Measurements from ENCODE around the gene FAM170B.

DNA sequence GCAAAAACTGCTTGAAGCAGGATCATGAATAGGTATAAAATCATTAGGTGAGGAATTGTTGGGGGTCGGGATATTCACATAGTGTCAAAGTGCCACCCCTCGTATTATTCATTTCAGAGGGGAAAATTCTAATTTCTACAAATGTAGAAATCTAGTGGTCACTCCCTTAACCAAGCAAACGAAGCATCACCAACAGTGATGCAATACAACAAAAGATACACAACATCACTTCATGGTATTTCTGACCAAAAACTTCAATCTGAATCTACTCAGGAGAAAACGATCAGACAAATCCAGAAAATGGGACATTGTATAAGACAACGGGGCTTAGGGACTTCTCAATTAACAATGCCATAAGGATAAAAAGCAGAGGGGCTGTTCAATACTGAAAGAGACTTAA, 26.3 kb upstream of the FAM170B start:
- TF ChIP-seq JUN (CRISPR knock-in tag; IDR thresholded peaks at IDR 0.05) (no peak), SMAD4 (CRISPR knock-in tag; IDR thresholded peaks at IDR 0.05) (no peak)
- TF ChIP-seq, protein P1, sequence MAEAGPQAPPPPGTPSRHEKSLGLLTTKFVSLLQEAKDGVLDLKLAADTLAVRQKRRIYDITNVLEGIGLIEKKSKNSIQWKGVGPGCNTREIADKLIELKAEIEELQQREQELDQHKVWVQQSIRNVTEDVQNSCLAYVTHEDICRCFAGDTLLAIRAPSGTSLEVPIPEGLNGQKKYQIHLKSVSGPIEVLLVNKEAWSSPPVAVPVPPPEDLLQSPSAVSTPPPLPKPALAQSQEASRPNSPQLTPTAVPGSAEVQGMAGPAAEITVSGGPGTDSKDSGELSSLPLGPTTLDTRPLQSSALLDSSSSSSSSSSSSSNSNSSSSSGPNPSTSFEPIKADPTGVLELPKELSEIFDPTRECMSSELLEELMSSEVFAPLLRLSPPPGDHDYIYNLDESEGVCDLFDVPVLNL (CRISPR knock-in tag; IDR thresholded peaks at IDR 0.05; ENCODE audit: borderline replicate concordance, low read depth): no peak
- TF ChIP-seq, protein P2, sequence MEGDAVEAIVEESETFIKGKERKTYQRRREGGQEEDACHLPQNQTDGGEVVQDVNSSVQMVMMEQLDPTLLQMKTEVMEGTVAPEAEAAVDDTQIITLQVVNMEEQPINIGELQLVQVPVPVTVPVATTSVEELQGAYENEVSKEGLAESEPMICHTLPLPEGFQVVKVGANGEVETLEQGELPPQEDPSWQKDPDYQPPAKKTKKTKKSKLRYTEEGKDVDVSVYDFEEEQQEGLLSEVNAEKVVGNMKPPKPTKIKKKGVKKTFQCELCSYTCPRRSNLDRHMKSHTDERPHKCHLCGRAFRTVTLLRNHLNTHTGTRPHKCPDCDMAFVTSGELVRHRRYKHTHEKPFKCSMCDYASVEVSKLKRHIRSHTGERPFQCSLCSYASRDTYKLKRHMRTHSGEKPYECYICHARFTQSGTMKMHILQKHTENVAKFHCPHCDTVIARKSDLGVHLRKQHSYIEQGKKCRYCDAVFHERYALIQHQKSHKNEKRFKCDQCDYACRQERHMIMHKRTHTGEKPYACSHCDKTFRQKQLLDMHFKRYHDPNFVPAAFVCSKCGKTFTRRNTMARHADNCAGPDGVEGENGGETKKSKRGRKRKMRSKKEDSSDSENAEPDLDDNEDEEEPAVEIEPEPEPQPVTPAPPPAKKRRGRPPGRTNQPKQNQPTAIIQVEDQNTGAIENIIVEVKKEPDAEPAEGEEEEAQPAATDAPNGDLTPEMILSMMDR (IDR thresholded peaks at IDR 0.05): no peak
- TF ChIP-seq, protein P3, sequence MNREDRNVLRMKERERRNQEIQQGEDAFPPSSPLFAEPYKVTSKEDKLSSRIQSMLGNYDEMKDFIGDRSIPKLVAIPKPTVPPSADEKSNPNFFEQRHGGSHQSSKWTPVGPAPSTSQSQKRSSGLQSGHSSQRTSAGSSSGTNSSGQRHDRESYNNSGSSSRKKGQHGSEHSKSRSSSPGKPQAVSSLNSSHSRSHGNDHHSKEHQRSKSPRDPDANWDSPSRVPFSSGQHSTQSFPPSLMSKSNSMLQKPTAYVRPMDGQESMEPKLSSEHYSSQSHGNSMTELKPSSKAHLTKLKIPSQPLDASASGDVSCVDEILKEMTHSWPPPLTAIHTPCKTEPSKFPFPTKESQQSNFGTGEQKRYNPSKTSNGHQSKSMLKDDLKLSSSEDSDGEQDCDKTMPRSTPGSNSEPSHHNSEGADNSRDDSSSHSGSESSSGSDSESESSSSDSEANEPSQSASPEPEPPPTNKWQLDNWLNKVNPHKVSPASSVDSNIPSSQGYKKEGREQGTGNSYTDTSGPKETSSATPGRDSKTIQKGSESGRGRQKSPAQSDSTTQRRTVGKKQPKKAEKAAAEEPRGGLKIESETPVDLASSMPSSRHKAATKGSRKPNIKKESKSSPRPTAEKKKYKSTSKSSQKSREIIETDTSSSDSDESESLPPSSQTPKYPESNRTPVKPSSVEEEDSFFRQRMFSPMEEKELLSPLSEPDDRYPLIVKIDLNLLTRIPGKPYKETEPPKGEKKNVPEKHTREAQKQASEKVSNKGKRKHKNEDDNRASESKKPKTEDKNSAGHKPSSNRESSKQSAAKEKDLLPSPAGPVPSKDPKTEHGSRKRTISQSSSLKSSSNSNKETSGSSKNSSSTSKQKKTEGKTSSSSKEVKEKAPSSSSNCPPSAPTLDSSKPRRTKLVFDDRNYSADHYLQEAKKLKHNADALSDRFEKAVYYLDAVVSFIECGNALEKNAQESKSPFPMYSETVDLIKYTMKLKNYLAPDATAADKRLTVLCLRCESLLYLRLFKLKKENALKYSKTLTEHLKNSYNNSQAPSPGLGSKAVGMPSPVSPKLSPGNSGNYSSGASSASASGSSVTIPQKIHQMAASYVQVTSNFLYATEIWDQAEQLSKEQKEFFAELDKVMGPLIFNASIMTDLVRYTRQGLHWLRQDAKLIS (CRISPR knock-in tag; IDR thresholded peaks at IDR 0.05; ENCODE audit: borderline replicate concordance): no peak
